Astrocyte (in vitro differentiated cells and primary cell): ENCODE measurements around the gene UTP14A.

ENCODE experiments used
- CTCF ChIP-seq: IDR thresholded peaks from 2 replicates; pipeline ENCODE4 v1.5.1; 2011; ENCODE audit warnings: low read depth, mild to moderate bottlenecking, inconsistent platforms, low read length, moderate library complexity; ENCODE audit not compliant: insufficient read depth
- EZH2 ChIP-seq: IDR thresholded peaks from 2 replicates; pipeline ENCODE4 v1.6.1; 2012; ENCODE audit warnings: mild to moderate bottlenecking, low read length, inconsistent platforms; ENCODE audit not compliant: insufficient read depth

- TF ChIP-seq CTCF: no peak
- TF ChIP-seq EZH2: no peak
Measured at GRCh38 chrX:129934952-129935351, 29.0 kb downstream of the UTP14A start.
